Endothelial cell of umbilical vein (primary cell): ENCODE measurements around the gene AFTPH. TPM values are rescaled to one million over a fixed set of nuclear protein-coding genes. Genes with fewer than 3 reads are reported as not detected.

Source experiments
- BruUV-seq: library from RNA; stranded (reverse); fragments of 400-500 nt; replicated peaks from 2 replicates; lab custom pipeline; 2021; lab: Mats Ljungman, UMichigan
- CTCF ChIA-PET: fragments of 300-600, 350-600 bp; sonication (Branson Sonifier 250); formaldehyde crosslinking; loops from one replicate; lab custom pipeline; 2021; ENCODE audit warnings: antibody characterized with exemption, inconsistent platforms; lab: Charles Lee
- POLR2A ChIA-PET: fragments of 300-600, 350-600 bp; sonication (Branson Sonifier 250); formaldehyde crosslinking; loops from one replicate; lab custom pipeline; 2021; ENCODE audit warnings: antibody characterized with exemption, inconsistent platforms; lab: Charles Lee
- DNase-seq: peaks from one replicate; pipeline ENCODE4 v3.0.0-alpha.2; 2011; ENCODE audit warnings: low read depth, low spot score
- FAIRE-seq: peaks from 2 replicates; lab custom pipeline; 2011; peaks lifted over from hg19 to GRCh38; lab: Jason Lieb, UNC
- H2AFZ ChIP-seq: 2 replicates; pipeline ENCODE4 v1.6.0; 2012; ENCODE audit warnings: low read depth, low read length, control low read depth, inconsistent platforms
- H3K27ac ChIP-seq: 2 replicates; pipeline ENCODE4 v1.5.1; 2011; ENCODE audit warnings: low read depth, mild to moderate bottlenecking, control low read depth, low read length, moderate library complexity; ENCODE audit not compliant: insufficient read depth
- H3K27me3 ChIP-seq, 2 experiments: 2 replicates each; pipeline versions ENCODE4 v1.6.0 to v1.6.1; 2011; ENCODE audit warnings: low read length in 2 of 2, mixed read lengths in 1 of 2; ENCODE audit not compliant: control insufficient read depth in 2 of 2, insufficient read depth in 2 of 2
- H3K36me3 ChIP-seq, 2 experiments: 2 replicates in 1 of 2; 3 replicates in 1 of 2; pipeline ENCODE4 v1.5.1; 2011; ENCODE audit warnings: low read length in 2 of 2, mild to moderate bottlenecking in 1 of 2, moderate library complexity in 1 of 2; ENCODE audit not compliant: control insufficient read depth in 2 of 2, insufficient read depth in 2 of 2; ENCODE audit errors: extremely low read depth in 1 of 2
- H3K4me1 ChIP-seq: 3 replicates; pipeline ENCODE4 v1.5.1; 2011; ENCODE audit warnings: mild to moderate bottlenecking, low read length; ENCODE audit not compliant: control insufficient read depth, insufficient read depth; ENCODE audit errors: extremely low read depth
- H3K4me2 ChIP-seq: 2 replicates; pipeline ENCODE4 v1.6.1; 2011; ENCODE audit warnings: low read length, control low read depth, mixed read lengths; ENCODE audit not compliant: insufficient read depth
- H3K4me3 ChIP-seq, 3 experiments: fragments of 200-600 bp in 1 of 3; sonication (generic), shearing (Covaris generic) in 1 of 3; replicated peaks in 1 of 3; 2 replicates each; pipeline ENCODE4 v1.5.1; 2011 to 2016; ENCODE audit warnings: control low read depth in 3 of 3, low read length in 3 of 3, mild to moderate bottlenecking in 2 of 3, inconsistent platforms in 1 of 3, low read depth in 1 of 3, moderate library complexity in 1 of 3; ENCODE audit not compliant: insufficient read depth in 1 of 3
- H3K79me2 ChIP-seq: 2 replicates; pipeline ENCODE4 v1.6.0; 2012; ENCODE audit warnings: low read length, inconsistent platforms; ENCODE audit not compliant: control insufficient read depth, insufficient read depth
- H3K9ac ChIP-seq: replicated peaks from 2 replicates; pipeline ENCODE3; 2011; ENCODE audit warnings: low read length, control low read depth; ENCODE audit not compliant: insufficient read depth; ENCODE audit errors: extremely low read depth
- H3K9me1 ChIP-seq: replicated peaks from 3 replicates; pipeline ENCODE4 v1.6.0; 2011; ENCODE audit warnings: mild to moderate bottlenecking, low read length; ENCODE audit not compliant: control insufficient read depth, insufficient read depth; ENCODE audit errors: extremely low read depth
- H3K9me3 ChIP-seq: replicated peaks from 2 replicates; pipeline ENCODE4 v1.5.1; 2012; ENCODE audit warnings: low read length, inconsistent platforms; ENCODE audit not compliant: control insufficient read depth, insufficient read depth
- H4K20me1 ChIP-seq: replicated peaks from 2 replicates; pipeline ENCODE3; 2011; ENCODE audit warnings: mild to moderate bottlenecking, low read length; ENCODE audit not compliant: control insufficient read depth, insufficient read depth; ENCODE audit errors: extremely low read depth
- EZH2 ChIP-seq: IDR thresholded peaks from 2 replicates; pipeline ENCODE4 v1.6.1; 2012; ENCODE audit warnings: borderline replicate concordance, low read depth, mild to moderate bottlenecking, moderate library complexity, low read length, inconsistent platforms; ENCODE audit not compliant: severe bottlenecking
- FOS ChIP-seq: IDR thresholded peaks from 2 replicates; pipeline ENCODE4 v1.6.1; 2011; ENCODE audit warnings: mild to moderate bottlenecking, low read length, moderate library complexity, borderline replicate concordance; ENCODE audit not compliant: insufficient read depth
- GATA2 ChIP-seq: IDR thresholded peaks from 2 replicates; pipeline ENCODE4 v1.7.0; 2011; ENCODE audit warnings: low read depth, mild to moderate bottlenecking, moderate library complexity, mixed read lengths, low read length; ENCODE audit not compliant: insufficient read length, insufficient read depth
- JUN ChIP-seq: IDR thresholded peaks from 2 replicates; pipeline ENCODE4 v1.6.1; 2011; ENCODE audit warnings: borderline replicate concordance, low read depth; ENCODE audit not compliant: insufficient read length, insufficient read depth
- MYC ChIP-seq: IDR thresholded peaks from one replicate; pipeline ENCODE4 v1.6.1; 2011; ENCODE audit warnings: mild to moderate bottlenecking, low read depth, low read length
- POLR2A ChIP-seq: IDR thresholded peaks from 2 replicates; pipeline ENCODE4 v1.6.1; 2012; ENCODE audit warnings: low read depth, mild to moderate bottlenecking, control low read depth, low read length
- POLR2AphosphoS5 ChIP-seq: IDR thresholded peaks from 2 replicates; pipeline ENCODE4 v1.6.1; 2012; ENCODE audit warnings: low read depth, mild to moderate bottlenecking, control low read depth, low read length, moderate library complexity; ENCODE audit not compliant: insufficient read depth
- dilution Hi-C: fragments of 300-500 bp; cut with MboI; formaldehyde crosslinking; loops from one replicate; pipeline ENCODE4 v1.15.0; 2019; ENCODE audit warnings: low sequenced_read_pairs; ENCODE audit not compliant: extremely low pct_ligation_motif_present
- intact Hi-C: fragments of 100-400 bp; cut with micrococcal nuclease; formaldehyde crosslinking; loops from one replicate; pipeline ENCODE4 v1.10.0; 2022
- polyA plus RNA-seq, 4 experiments: library from polyadenylated mRNA; depleted of rRNA in 3 of 4; stranded (reverse) in 3 of 4; unstranded in 1 of 4; fragments of >200 nt; gene quantifications; 2 replicates each; pipeline versions ENCODE4 v1.2.1 to v1.2.3, GENCODE V29; 2011 to 2012; ENCODE audit warnings: missing spikeins in 1 of 4
- total RNA-seq: library from RNA; stranded (reverse); gene quantifications from 2 replicates; pipeline ENCODE4 v1.2.3, GENCODE V29; 2021
- TF ChIP-seq, protein P1 (sequence below): IDR thresholded peaks from 2 replicates; pipeline ENCODE4 v1.6.1; 2011; ENCODE audit not compliant: insufficient read depth, insufficient read length
- TF ChIP-seq, protein P2 (sequence below), 2 donors: IDR thresholded peaks; 1 replicate in 1 of 2; 2 replicates in 1 of 2; pipeline ENCODE4 v1.5.1; 2011; ENCODE audit warnings: low read length in 2 of 2, mild to moderate bottlenecking in 2 of 2, moderate library complexity in 2 of 2, control low read depth in 1 of 2, inconsistent platforms in 1 of 2, low read depth in 1 of 2; ENCODE audit not compliant: insufficient read depth in 1 of 2; ENCODE audit errors: extremely low read depth in 1 of 2

The AFTPH gene
- total and polyA plus RNA-seq, 2 donors (not counting 3 experiments of a cell fraction or from before 2014, with no cell fraction given) = 6.9 to 15.3 TPM

DNA sequence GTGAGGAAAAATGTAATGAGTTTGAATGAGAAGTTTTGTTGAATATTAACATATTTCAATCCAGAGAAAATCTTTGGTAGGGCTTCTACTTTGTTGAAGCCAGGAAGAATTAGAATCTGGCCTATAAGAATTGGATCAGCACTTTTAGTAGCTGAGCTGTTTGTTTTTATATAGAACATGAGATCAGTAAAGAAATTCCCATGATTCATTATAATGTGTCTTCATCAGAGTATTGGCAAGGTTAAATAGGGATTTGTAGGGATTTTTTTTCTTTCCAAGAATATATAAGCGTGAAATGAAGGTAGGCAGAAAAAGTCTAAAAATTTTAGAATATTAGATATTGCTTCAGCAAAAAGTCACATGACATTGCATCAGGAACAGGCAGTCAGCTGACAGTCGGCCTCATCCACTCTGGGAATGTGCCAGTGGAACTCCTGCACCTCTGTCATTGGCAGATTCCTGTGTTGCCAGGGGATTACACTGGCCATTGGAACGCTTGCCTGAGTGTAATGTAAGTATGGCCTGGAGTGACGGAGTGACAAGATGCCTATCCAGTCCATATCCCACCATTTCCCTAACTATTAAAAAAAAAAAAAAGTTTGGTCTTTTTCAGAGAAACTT is 69.0 kb downstream of the AFTPH start:
- H3K36me3 ChIP-seq = peaks cover 5 to 6% of the 10 kb centered on the region in 2 experiments
- TF ChIP-seq MYC (no peak), GATA2 (no peak), POLR2AphosphoS5 (no peak), POLR2A (no peak), EZH2 (no peak), FOS (no peak), JUN (no peak)
- TF ChIP-seq, protein P1, sequence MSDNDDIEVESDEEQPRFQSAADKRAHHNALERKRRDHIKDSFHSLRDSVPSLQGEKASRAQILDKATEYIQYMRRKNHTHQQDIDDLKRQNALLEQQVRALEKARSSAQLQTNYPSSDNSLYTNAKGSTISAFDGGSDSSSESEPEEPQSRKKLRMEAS = no peak
- TF ChIP-seq, protein P2, sequence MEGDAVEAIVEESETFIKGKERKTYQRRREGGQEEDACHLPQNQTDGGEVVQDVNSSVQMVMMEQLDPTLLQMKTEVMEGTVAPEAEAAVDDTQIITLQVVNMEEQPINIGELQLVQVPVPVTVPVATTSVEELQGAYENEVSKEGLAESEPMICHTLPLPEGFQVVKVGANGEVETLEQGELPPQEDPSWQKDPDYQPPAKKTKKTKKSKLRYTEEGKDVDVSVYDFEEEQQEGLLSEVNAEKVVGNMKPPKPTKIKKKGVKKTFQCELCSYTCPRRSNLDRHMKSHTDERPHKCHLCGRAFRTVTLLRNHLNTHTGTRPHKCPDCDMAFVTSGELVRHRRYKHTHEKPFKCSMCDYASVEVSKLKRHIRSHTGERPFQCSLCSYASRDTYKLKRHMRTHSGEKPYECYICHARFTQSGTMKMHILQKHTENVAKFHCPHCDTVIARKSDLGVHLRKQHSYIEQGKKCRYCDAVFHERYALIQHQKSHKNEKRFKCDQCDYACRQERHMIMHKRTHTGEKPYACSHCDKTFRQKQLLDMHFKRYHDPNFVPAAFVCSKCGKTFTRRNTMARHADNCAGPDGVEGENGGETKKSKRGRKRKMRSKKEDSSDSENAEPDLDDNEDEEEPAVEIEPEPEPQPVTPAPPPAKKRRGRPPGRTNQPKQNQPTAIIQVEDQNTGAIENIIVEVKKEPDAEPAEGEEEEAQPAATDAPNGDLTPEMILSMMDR (IDR thresholded peaks at IDR 0.05; ENCODE audit: extremely low read depth in 1 of 2, insufficient read depth in 1 of 2, low read depth in 1 of 2, low read length in 2 of 2) = no peak
- no peak for DNase-seq
- POLR2A ChIA-PET = no interaction called here
- H4K20me1 ChIP-seq = no peaks in the 10 kb centered on the region
- no peaks in the 10 kb centered on the region for H3K9me1 ChIP-seq
- CTCF ChIA-PET = interaction anchor here (1.2 to 2.1 kb wide), 3 partner anchors 53 to 279 kb away, joined by 3 to 4 read pairs (median 3); no protein-coding TSS in a partner anchor
- no peak overlapping the region for H3K4me2 ChIP-seq
- intact Hi-C loops = no loop called here
- no peaks in the 10 kb centered on the region for H3K79me2 ChIP-seq
- H3K4me3 ChIP-seq = no peak overlapping the region
- H3K9me3 ChIP-seq = no peaks in the 10 kb centered on the region
- BruUV-seq = no TSS peak
- no peaks in the 10 kb centered on the region for H3K4me1 ChIP-seq
- H3K9ac ChIP-seq = no peak overlapping the region
- no peak overlapping the region for H3K27ac ChIP-seq
- H3K27me3 ChIP-seq = no peaks in the 10 kb centered on the region
- H2AFZ ChIP-seq = no peak overlapping the region
- dilution Hi-C loops = no loop called here
- no peak for FAIRE-seq
